Ureter (tissue), 1 donor: ENCODE measurements around the gene MACROH2A1. TPM values are rescaled to one million over a fixed set of nuclear protein-coding genes. Genes with fewer than 3 reads are reported as not detected.

Experiments used
- DNase-seq: peaks from one replicate; pipeline ENCODE4 v3.0.0-alpha.2; 2020; ENCODE audit warnings: low spot score
- total RNA-seq: library from RNA; stranded (reverse); gene quantifications from one replicate; pipeline ENCODE4 v1.2.4, GENCODE V29; 2023
- donor health status: DM: yes; HTN: yes; CAD: no.

MACROH2A1 gene
- total RNA-seq = 248 TPM

DNA sequence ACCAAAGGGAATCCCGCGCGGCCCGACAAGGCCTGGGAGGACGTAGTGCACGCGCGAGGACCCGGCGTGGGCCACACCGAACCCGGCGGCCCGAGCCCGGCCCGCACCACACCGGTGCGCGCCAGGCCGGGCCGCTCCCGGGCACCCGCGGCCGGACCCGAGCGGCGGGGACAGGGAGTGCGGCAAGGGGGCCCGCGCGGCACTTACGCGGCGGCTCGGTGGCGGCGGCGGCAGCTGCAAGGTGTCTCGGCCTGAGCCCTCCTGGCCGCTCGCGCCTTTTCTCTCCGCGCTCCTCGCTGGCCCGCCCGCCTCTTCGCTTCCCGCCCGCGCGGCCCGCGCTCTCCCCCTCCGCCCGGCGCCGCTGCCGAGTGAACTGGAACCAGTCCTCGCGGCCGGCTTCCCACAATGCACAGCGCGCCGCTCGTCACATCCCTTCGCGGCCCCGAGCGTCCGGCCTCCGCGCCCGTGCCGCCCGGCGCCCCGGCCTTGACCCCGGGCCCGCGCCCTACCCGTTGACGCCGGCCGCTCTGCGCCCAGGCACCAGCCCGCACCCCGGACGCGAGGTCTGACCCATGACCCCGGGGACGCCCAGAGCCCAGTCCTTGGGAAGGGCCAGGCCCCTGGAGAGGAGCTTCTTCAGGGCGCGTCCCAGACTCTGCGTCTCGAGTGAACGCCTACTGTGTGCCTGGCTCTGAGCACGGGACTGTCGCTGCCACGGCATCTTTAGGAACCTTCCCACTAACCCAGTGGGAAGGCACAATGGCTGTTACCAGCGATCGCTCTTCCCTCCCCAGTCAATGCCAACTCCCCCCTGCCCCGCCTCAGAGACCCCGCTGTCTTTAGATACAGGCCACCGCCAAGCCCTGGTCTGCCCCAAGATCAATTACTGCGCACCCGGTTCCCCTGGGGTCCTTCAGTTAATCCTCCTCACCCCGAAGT lies at the start of gene MACROH2A1:
Gene MACROH2A1, minus strand, starts transcription at position 377 of the 939 bp plus-strand sequence. CDS start 10,138 bp downstream, outside the sequence.
- peak; percentile 89 for DNase-seq

DNA sequence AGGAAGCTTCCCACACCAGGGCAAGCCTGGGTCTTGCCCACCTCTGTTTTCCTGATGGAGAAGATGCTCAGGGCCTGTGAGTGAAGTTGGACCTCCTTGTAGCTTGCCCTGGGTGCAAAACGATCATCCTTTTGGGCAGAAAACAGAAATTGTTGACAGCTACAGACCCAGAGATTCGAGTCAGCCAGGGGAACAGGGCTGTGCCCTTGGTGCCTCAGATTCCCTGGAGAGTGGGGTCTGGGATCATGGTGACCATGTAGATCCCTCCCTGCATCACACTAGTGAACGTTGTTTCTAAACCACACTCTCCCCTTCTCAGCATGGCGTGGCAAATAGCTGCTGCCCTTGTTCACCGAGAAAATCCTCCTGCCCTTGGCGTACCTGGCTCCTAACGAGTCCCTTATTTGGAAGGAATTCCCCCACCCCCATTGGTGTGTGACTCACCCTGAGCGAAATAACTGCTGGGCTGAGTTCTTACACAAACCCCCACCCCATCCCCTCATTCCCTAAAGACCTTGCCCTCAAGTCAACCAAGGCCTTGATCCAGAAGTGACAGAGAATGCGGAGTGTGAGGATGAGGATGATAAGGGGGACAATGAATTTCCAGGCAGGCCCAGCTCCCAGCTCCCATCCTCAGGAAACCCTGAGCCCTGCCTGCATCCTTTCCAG lies 49.2 kb upstream of the MACROH2A1 start:
- DNase-seq = no peak

DNA sequence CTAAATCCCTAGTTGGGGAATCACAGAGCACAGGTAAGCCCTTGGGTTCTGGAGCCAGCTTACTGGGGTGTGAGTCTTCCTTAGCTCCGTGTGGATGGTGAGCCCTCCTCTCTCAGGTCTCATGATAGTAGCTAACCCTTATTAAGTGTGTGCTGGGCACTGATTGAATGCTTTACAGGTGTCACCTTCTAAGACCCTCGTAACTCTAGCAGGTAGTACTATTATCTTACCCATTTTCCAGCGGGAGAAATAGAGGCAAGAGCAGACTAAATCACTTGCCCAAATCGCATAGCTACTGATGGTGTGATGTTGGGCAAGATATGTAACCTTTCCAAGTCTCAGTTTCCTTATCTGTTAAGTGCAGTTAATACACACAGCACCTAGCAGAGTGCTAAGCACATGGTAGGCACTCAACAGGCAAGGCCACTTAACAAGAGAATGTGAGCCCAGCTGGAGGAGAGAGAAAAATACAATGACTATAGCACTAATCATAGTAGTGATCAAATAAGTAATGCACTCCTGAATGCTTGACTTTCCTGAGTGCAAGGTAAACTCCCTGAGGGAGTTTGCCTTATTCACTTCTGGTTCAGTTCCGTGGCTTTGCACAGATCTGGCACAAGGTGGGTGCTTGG lies 48.4 kb upstream of the MACROH2A1 start, which contains the start of gene DCANP1:
Gene DCANP1, minus strand, starts transcription at position 51 of the 632 bp plus-strand sequence. CDS start 240 bp downstream, outside the sequence.
- no peak for DNase-seq

DNA sequence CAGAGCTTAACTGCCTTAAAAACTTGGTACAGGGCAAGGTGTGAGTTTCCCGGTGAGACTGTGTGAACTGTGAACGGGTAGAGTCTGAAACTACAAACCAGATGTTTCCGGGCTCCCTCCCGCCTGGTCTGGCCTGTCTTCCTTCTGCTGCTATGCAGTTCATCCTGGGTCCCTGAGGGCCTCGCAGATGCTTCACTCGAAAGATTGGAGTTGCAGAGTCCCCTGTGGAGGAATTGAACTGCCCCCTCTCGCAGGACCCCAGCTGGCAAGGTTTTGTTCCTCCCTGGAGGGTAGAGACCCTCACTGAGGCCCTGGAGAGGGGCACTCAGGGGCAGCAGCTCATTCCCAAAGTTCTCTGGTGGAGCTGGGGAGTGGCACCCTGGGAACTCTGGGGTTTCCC lies 47.6 kb upstream of the MACROH2A1 start:
- DNase-seq = no peak

DNA sequence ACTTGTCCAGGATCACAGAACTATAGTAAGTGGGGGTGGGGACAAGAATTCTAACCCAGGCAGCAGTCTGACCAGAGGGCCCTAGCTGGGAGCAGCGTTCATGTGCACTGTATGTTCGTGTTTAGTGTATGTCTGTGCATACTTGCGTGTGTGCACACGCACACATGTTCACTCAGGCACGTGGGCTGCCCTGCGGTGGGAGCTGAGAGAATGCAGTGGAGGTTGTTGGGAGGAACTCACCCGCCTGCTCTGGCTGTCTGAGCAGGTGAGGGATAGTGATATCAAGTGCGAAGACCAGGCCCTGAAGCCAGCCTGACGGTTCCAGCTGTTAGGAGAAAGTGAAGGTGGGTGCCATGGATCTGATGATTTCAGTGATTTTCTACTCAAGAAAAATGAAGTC lies 47.2 kb upstream of the MACROH2A1 start:
- DNase-seq = no peak

DNA sequence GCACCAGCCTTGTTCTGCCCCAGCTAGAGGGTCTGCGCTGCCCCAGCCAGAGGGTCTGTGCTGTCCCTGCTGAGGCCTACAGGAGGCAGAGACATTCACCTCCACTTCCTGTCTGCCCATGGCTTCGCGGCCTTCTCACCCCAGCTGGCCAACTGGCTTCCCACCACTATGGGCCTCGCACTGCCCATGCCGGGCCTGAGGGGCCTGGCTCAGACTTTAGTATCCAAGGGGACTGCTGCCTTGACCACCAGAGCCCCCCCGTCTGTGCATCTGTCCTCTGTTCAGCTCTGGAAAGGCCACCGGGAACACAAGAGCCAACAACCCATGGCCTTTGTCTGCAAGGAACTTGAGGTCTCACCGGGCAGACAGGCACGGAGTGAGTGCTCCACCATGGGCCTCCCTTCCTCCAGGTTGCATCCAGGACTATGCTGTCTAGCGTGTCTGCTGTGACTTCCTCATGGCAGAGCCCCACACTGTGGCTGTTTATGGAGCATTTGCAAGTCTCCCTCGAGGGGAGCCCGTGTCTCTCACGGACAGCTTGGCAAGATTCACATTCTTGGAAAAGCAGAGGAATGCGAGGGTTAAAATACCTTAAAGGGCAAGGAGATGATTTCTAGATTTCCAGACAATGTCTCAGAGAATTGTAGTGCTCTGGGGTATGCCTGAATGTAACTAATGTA lies 46.4 kb upstream of the MACROH2A1 start:
- peak; percentile 30 for DNase-seq

DNA sequence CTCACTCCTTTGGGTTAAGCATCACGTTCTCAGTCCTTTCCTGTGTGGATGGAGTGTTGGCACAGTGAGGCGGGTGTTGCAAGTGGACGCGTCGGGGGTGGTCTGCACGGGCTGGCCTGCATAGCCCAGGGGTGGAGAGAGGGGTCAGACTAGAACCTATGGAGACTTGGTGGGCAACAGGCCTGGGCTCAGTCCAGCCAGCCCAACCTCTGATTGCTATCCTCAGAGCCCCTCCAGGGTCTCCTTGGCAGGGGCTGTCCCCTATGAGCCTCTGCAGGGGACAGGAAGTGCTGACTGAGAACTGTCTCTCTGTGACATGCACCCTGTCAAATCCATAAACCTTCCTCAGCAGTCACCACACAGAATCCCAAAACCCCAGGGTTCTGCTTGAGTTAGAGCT lies 45.9 kb upstream of the MACROH2A1 start:
- peak; percentile 18 for DNase-seq

DNA sequence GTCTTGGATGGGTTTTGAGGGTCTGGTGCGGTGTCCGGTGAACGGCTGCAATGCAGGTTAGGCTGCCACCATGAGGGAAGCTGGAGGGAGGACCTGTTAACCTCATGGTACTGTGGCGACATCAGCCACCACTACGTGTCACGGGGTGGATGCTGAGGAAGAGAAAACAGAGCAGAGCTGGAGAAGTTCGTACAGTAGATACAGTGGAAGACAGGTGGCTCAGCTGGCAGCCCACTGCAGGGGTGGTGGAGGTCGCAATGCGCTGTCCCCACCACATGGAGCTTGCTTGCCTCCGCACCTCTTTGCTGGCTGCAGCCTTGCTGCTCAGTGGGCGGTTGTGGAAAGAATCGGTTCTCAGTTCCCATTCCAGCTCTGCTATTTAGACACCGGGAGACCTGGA lies 45.3 kb upstream of the MACROH2A1 start:
- no peak for DNase-seq

DNA sequence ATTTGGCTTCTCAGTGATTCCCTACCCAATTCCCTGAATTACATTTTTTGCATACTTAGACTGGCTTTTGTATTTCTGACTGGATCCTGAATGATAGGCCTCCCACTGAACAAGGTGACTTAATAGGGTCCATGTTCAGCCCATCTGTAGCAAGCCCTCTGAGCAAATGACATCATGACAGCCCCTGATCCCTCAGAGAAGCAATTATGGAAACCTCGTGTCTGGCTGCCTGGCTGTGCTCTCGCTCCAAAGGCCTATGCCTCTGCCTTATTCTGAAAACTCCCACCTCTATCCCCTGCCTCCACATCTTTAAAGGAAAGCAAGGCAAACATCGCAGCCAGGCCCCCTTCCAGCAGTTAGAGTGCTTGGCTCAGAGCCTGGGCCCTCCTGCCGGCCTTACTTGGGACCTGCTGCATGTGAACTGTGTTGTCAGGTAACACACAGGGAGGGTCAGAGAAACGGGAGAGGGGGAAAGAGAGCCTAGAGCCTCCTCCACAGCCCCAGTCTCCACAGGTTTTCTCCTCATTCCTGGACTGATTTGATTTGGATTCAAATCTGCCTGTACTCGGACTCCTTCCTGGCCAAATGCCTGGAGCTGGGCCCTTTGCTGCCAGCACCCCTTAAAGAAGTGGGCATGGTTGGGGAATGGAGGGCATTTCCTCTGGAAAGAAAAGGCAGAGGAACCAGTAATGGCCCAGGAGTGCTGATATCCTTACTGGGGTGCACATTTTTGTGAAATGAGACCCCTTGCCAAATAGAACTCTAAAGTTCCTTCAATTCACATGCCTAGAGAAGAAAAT lies 44.3 kb upstream of the MACROH2A1 start:
- no peak for DNase-seq

DNA sequence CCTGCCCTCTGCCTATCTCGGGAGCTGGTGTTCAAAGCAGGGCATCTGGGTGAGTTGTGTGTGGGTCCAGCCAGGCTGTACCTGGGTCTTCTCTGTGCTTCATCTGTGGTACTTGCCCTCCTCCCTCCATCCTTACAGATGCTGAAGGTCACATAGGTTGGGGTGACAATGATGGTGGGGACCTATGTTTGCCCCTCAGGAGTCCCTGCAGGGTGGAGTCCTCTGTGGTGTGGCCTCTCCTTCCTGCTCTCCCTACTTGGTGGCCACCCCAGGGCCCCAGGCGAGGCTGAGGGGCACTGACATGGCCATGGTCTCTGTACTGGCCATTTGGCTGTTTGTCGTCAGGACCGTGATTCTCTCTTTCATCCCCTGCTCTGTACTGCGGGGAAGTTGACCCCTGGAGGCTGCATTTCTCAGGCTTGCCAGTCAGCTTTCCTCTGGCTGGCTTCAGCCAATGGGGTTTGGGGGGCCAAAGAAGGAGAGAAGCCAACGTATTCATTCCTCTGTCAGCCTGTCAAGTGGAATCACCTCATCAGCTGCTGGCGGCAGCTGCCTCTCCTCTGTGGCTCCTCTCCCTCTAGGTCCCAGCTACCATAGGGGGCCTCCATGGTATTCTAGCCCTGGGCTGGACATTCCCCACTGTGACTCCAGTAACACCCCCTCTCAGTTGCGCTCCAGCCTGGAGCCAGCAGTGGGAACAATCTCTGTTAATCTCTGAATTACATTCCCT lies 43.6 kb upstream of the MACROH2A1 start:
- no peak for DNase-seq

DNA sequence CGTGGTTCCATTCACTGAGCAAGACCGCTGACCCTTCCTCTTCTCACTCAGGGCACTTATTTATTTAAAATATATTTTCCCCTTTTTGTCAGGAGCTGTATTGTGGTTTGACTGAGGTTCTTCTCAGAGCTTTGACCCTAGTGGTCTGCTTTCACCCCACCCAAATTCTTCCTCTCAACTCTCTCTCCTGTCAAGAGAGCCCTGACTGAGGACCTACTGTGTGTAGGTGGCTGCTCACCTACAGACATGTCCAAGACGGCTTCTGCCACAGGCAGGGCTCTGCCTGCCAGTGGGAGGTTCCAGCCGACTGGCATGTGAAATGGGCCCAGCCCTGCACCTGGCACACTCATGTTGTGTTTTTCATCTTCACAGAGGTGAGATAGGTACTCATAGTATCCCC lies 42.9 kb upstream of the MACROH2A1 start:
- DNase-seq = no peak

DNA sequence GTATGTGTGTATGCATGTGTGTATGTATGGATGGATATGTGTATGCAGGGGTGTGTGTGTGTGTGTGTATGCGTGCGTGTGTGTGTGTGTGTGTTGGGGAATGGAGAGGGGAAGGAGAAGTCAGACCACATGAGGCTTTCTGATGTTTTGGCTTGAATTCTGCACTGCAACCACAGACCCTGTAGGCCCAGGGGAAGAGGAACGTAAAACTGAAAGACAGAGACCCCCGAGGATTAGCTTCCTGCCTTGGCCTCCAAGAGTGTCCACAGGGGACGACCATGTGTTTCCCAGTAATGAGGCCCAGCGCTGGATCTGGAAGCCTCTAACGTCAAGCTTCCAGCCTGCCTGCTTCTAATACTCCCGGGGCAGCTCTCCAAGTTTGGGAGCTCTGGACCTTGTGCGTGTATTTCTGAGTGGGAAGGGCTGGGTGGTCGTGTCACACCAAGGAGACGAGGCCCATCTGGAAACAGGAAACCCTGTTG lies 42.4 kb upstream of the MACROH2A1 start:
- no peak for DNase-seq

DNA sequence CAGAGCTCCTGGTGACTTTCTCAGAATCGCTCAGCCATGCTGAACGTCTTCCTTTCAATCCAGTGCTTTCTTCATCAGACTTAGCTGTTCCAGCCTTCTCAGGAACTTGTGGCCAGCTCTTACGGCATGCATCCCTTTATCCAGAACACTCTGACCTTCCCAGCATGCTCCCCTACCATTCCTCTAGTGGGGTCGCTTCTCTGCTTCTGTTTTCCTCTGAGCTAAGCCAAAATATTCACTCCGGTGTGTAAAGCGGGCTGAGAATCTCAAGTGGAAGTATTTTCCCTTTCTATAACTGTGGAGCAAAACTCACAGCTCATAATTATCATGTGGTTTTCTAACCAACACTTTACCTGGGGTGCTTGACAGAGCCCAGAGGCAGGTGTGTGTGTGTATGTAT lies 41.9 kb upstream of the MACROH2A1 start:
- DNase-seq = no peak

DNA sequence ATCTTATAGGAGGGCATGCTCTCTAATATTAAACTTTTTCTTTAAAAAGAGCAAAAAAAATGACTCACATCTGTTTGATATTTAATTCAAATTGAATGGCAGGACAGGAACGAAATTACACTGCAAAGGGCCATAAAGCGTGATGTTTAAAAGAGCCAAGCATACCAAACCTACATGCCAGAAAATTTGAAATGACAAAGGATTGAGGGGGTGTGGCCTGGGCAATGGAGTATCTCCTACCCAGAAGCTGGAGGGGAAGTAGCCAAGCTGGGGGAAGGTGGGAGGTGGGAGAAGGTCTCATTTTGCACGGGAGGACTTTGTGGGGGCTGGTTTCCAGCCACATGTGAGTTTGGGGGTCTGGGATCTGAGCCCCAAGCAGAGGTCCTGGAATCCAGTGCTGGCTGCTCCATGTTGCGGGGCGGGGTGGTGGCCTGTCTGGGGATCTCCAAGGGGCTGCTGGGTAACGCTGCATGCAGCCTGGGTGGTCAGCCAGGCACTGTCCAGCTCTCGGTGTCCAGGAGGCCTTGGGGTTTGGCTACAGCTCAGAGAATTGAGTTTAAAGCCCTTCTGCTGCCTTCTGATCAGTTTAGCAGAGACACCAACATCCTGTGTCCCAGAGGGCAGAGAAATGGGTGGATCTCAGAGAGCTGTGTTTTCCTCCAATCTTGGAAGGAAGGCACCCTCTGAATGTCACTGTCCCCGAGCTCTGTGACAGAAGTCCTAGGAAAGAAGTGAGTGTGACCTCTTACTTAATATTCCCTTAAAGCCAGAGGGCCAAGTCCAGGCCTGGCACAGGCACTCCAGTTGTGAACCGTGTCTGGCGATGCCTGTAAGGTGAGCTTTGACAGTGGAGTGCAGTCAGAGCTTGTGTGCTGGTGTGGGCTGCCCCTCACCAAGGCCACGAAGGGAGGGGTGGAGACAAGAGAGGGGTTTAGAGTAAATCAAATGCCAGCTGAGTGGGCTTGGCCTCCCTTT lies 40.5 kb upstream of the MACROH2A1 start:
- DNase-seq = no peak

DNA sequence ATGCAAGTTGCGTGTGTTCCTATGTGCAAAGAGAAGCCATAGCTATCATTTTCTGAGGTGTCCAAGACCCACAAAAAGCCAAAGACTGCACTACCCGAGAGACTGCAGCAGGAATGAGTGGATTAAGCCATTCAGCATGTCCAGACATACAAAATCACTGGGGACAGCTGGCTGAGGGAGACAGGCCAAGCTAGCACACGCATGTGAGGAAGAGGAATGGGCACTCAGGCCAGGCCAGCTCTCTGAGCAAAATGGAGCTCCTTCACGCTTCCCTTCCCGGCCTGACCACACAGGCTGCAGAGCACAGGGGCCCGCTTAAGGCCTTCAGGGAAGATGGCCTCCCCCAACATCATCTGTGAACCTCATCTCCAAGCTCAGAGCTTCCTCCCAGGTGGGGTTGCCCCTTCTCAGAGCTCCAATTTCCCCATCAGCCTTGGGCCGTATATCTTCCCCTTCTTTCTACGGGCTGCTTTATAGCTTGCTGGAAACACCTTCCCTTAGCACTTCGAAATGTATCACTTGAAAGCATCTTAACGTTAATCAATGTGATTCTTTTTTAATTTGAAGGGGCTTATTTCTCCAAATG lies 39.7 kb upstream of the MACROH2A1 start:
- DNase-seq = no peak

DNA sequence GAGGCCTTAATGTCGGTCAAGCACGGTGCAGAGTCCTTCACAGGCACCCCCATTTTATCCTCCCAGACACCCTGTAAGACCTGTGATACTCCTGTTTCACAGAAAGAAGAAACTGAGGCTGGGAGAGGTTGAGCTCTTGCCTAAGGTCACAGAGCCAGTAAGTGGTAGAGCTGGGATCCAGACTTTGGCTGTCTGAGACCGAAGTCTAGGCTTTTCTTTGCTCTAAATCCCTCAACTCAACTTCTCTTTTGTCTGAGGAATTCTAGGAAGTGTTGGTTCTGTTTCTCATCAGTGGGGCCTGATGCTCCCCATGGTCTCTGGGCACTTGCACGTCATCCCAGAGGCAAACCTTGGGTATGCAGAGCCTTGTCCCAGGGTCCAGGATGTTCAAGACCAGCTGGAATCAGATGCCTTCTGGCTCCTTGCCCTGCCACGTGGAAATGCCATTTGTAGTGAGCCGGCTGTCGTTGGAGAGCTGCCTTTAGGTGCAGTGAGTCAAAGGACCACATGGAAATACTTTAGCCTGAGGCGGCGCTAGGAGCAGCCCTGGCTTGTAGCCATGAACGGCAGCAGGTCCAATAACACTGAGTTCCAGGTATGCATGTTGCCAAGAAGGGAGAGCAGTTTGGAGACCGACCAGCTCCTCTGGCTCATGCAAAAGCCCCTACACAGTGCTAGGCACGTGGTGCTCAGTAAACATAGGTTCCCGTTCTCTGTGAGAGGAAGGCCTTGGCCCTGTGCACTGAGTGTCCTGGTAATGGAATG lies 38.9 kb upstream of the MACROH2A1 start:
- peak; percentile 73 for DNase-seq

DNA sequence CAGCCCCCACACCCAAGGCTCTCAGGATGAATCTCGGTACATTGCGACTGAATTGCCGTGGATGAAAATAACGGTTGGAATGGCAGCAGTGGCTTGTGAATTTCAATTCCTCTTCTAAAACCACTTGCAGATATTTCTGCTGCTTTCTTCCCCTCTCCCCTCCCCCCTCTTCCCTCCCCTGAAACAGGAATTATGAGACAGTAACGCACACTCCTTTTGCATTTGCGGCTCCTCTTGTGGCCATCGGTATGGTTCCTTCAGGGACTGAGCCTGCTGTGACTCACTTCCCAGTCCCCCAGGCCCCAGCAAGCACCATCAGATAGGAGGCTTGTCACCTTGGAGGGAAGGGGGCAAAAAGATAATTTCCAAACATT lies 38.4 kb upstream of the MACROH2A1 start:
- DNase-seq = no peak

DNA sequence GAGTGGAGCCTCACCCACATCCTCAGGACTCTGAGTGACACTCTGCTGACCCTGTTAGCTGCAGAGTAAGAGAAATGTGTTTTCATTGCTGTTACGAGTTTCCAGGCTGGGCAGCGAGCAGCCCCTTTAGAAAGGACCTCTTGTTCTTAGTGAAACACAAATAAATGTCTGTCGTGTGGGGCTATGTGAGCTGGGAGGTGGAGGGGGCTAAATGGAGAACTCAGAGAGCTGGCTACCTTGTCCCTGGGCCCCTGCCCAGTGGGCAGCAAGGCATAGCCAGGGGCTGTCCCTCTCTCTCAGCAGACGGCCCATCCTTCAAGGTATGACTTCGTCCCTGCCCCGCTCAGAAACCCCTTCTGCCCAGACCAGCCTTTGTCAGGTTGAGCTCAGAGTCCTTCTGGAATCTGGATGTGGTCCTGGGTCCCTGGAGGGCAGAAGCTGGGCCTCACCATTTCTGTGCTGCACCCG lies 38.0 kb upstream of the MACROH2A1 start:
- DNase-seq = no peak
